ENCODE results near the gene NAA16.
A peak's percentile ranks its signal among the peaks of the same experiment; 100 is the strongest.
"Not testable (repeated sequence)": the region's sequence is repeated elsewhere in the genome, so short reads cannot be mapped to it uniquely, and the experiment has no call there.

NAA16 gene

GRCh38 chr13:41310963-41311405, at the start of gene NAA16:
TSS of gene NAA16 (plus strand) at chr13:41311267. CDS start at chr13:41311529, 262 bp downstream.
- Histone ChIP-seq H3K27ac (peak within 1 kb of the TSS; percentile 89), H3K4me2 (peak within 1 kb of the TSS; percentile 89), H3K36me3 (no peaks in the 10 kb centered on the region), H3K4me3 (peak within 1 kb of the TSS; percentile 97), H3K27me3 (no peaks in the 10 kb centered on the region), H3K9ac (peak within 1 kb of the TSS; percentile 93), H3K4me1 (peaks cover 41% of the 10 kb centered on the region), H3K9me3 (no peaks in the 10 kb centered on the region), H4K20me1 (peaks cover 48% of the 10 kb centered on the region)
- TF ChIP-seq Cebpa-rat (IDR thresholded peaks at IDR 0.05): no peak

GRCh38 chr13:41263261-41263971, 47.7 kb upstream of the NAA16 start, which contains the start of gene MTRF1:
TSS of gene MTRF1 (minus strand) at chr13:41263576. CDS start at chr13:41260907, 2,669 bp downstream.
- no peaks in the 10 kb centered on the region for H3K27me3 ChIP-seq
- peak within 1 kb of the TSS; percentile 71 for H3K4me3 ChIP-seq
- peak within 1 kb of the TSS; percentile 71 for H3K27ac ChIP-seq
- peak within 1 kb of the TSS; percentile 82 for H3K9ac ChIP-seq
- no peak for TF ChIP-seq Cebpa-rat (IDR thresholded peaks at IDR 0.05)
- H3K36me3 ChIP-seq: peaks cover 23% of the 10 kb centered on the region
- H3K4me1 ChIP-seq: peaks cover 10% of the 10 kb centered on the region
- peak within 1 kb of the TSS; percentile 88 for H3K4me2 ChIP-seq
- H3K9me3 ChIP-seq: peaks cover 45% of the 10 kb centered on the region
- no peaks in the 10 kb centered on the region for H4K20me1 ChIP-seq

GRCh38 chr13:41267106-41267505, 44.0 kb upstream of the NAA16 start:
- no peak overlapping the region for H3K9ac ChIP-seq
- H3K4me3 ChIP-seq: no peak overlapping the region
- H3K9me3 ChIP-seq: peaks cover 70% of the 10 kb centered on the region
- no peak for TF ChIP-seq Cebpa-rat (IDR thresholded peaks at IDR 0.05)
- no peaks in the 10 kb centered on the region for H4K20me1 ChIP-seq
- H3K27ac ChIP-seq: no peak overlapping the region
- peaks cover 18% of the 10 kb centered on the region for H3K4me1 ChIP-seq
- H3K36me3 ChIP-seq: no peaks in the 10 kb centered on the region
- H3K4me2 ChIP-seq: no peak overlapping the region
- no peaks in the 10 kb centered on the region for H3K27me3 ChIP-seq

GRCh38 chr13:41268764-41269163, 42.3 kb upstream of the NAA16 start:
- Histone ChIP-seq H3K36me3 (no peaks in the 10 kb centered on the region), H3K27ac (no peak overlapping the region), H3K4me2 (no peak overlapping the region), H3K9me3 (peaks cover 70% of the 10 kb centered on the region), H3K4me1 (peaks cover 12% of the 10 kb centered on the region), H3K27me3 (no peaks in the 10 kb centered on the region), H4K20me1 (no peaks in the 10 kb centered on the region), H3K4me3 (no peak overlapping the region), H3K9ac (no peak overlapping the region)
- no peak for TF ChIP-seq Cebpa-rat (IDR thresholded peaks at IDR 0.05)

GRCh38 chr13:41271456-41272285, 39.4 kb upstream of the NAA16 start:
- Histone ChIP-seq H3K4me2 (peak overlapping the region; percentile 41), H3K4me1 (peaks cover 12% of the 10 kb centered on the region), H3K9ac (no peak overlapping the region), H3K9me3 (peaks cover 48% of the 10 kb centered on the region), H4K20me1 (no peaks in the 10 kb centered on the region), H3K27me3 (no peaks in the 10 kb centered on the region), H3K36me3 (no peaks in the 10 kb centered on the region), H3K4me3 (no peak overlapping the region), H3K27ac (peak overlapping the region; percentile 57)
- no peak for TF ChIP-seq Cebpa-rat (IDR thresholded peaks at IDR 0.05)

GRCh38 chr13:41273831-41274441, 37.1 kb upstream of the NAA16 start:
- no peaks in the 10 kb centered on the region for H4K20me1 ChIP-seq
- H3K4me2 ChIP-seq: no peak overlapping the region
- peaks cover 12% of the 10 kb centered on the region for H3K4me1 ChIP-seq
- no peak overlapping the region for H3K9ac ChIP-seq
- H3K9me3 ChIP-seq: peaks cover 26% of the 10 kb centered on the region
- H3K36me3 ChIP-seq: no peaks in the 10 kb centered on the region
- no peaks in the 10 kb centered on the region for H3K27me3 ChIP-seq
- H3K4me3 ChIP-seq: no peak overlapping the region
- H3K27ac ChIP-seq: no peak overlapping the region
- no peak for TF ChIP-seq Cebpa-rat (IDR thresholded peaks at IDR 0.05)

GRCh38 chr13:41274881-41275280, 36.2 kb upstream of the NAA16 start:
- H3K36me3 ChIP-seq: no peaks in the 10 kb centered on the region
- H3K27ac ChIP-seq: no peak overlapping the region
- H3K27me3 ChIP-seq: no peaks in the 10 kb centered on the region

GRCh38 chr13:41276824-41277223, 34.2 kb upstream of the NAA16 start:
- Histone ChIP-seq H3K9ac (no peak overlapping the region), H3K4me3 (no peak overlapping the region), H4K20me1 (no peaks in the 10 kb centered on the region), H3K4me1 (peaks cover 6% of the 10 kb centered on the region), H3K27ac (no peak overlapping the region), H3K36me3 (no peaks in the 10 kb centered on the region), H3K4me2 (no peak overlapping the region), H3K27me3 (no peaks in the 10 kb centered on the region), H3K9me3 (peaks cover 2% of the 10 kb centered on the region; the same call in 1 of the 2 replicates)
- TF ChIP-seq Cebpa-rat (IDR thresholded peaks at IDR 0.05): no peak

More at GRCh38 chr13:41274881-41275280, 36.2 kb upstream of the NAA16 start:
- peaks cover 12% of the 10 kb centered on the region for H3K4me1 ChIP-seq
- H4K20me1 ChIP-seq: no peaks in the 10 kb centered on the region
- no peak for TF ChIP-seq Cebpa-rat (IDR thresholded peaks at IDR 0.05)
- peaks cover 17% of the 10 kb centered on the region for H3K9me3 ChIP-seq
- H3K9ac ChIP-seq: no peak overlapping the region
- H3K4me2 ChIP-seq: no peak overlapping the region
- H3K4me3 ChIP-seq: no peak overlapping the region

- not testable (repeated sequence) for H3K9me3 ChIP-seq, H3K27ac ChIP-seq, H4K20me1 ChIP-seq, H3K4me3 ChIP-seq, H3K36me3 ChIP-seq, H3K4me2 ChIP-seq, H3K9ac ChIP-seq, H3K4me1 ChIP-seq, H3K27me3 ChIP-seq
Measured at GRCh38 chr13:41279156-41279555, 31.9 kb upstream of the NAA16 start.

Measured in BLaER1 (cell line).